ENCODE data around the gene RSRP1.
A peak's percentile ranks its signal among the peaks of the same experiment; 100 is the strongest.

RSRP1 gene

GRCh38 chr1:25220666-25221065 is 26.6 kb downstream of the RSRP1 start:
- H3K4me3 ChIP-seq (ENCODE audit: low read depth, low read length) = no peak overlapping the region
- TF ChIP-seq CTCF (IDR thresholded peaks at IDR 0.05; ENCODE audit: insufficient read depth, low read depth, low read length, missing control alignments) = no peak
- no peak for DNase-seq (ENCODE audit: low read depth)

- no peak for TF ChIP-seq CTCF (IDR thresholded peaks at IDR 0.05; ENCODE audit: insufficient read depth, low read depth, low read length, missing control alignments)
- no peak for DNase-seq (ENCODE audit: low read depth)
- no peak overlapping the region for H3K4me3 ChIP-seq (ENCODE audit: low read depth, low read length)
Observed at GRCh38 chr1:25219661-25220251, 27.5 kb downstream of the RSRP1 start.

GRCh38 chr1:25217598-25218232 is 29.5 kb downstream of the RSRP1 start:
- no peak overlapping the region for H3K4me3 ChIP-seq (ENCODE audit: low read depth, low read length)
- TF ChIP-seq CTCF (IDR thresholded peaks at IDR 0.05; ENCODE audit: insufficient read depth, low read depth, low read length, missing control alignments) = no peak
- no peak for DNase-seq (ENCODE audit: low read depth)

- DNase-seq (ENCODE audit: low read depth) = no peak
- no peak overlapping the region for H3K4me3 ChIP-seq (ENCODE audit: low read depth, low read length)
- no peak for TF ChIP-seq CTCF (IDR thresholded peaks at IDR 0.05; ENCODE audit: insufficient read depth, low read depth, low read length, missing control alignments)
Observed at GRCh38 chr1:25217015-25217414, 30.2 kb downstream of the RSRP1 start.

- DNase-seq (ENCODE audit: low read depth) = peak; percentile 41
- no peak for TF ChIP-seq CTCF (IDR thresholded peaks at IDR 0.05; ENCODE audit: insufficient read depth, low read depth, low read length, missing control alignments)
- H3K4me3 ChIP-seq (ENCODE audit: low read depth, low read length) = no peak overlapping the region
Observed at GRCh38 chr1:25216123-25216522, 31.1 kb downstream of the RSRP1 start.

- no peak for TF ChIP-seq CTCF (IDR thresholded peaks at IDR 0.05; ENCODE audit: insufficient read depth, low read depth, low read length, missing control alignments)
- no peak for DNase-seq (ENCODE audit: low read depth)
- H3K4me3 ChIP-seq (ENCODE audit: low read depth, low read length) = no peak overlapping the region
Observed at GRCh38 chr1:25212725-25213124, 34.5 kb downstream of the RSRP1 start.

GRCh38 chr1:25210728-25211127 is 36.5 kb downstream of the RSRP1 start:
- no peak overlapping the region for H3K4me3 ChIP-seq (ENCODE audit: low read depth, low read length)
- no peak for TF ChIP-seq CTCF (IDR thresholded peaks at IDR 0.05; ENCODE audit: insufficient read depth, low read depth, low read length, missing control alignments)
- no peak for DNase-seq (ENCODE audit: low read depth)

All from GM12865 (cell line).